ENCODE results near the gene IL11.
"Not testable (repeated sequence)": the region's sequence is repeated elsewhere in the genome, so short reads cannot be mapped to it uniquely, and the experiment has no call there.

The IL11 gene

DNA sequence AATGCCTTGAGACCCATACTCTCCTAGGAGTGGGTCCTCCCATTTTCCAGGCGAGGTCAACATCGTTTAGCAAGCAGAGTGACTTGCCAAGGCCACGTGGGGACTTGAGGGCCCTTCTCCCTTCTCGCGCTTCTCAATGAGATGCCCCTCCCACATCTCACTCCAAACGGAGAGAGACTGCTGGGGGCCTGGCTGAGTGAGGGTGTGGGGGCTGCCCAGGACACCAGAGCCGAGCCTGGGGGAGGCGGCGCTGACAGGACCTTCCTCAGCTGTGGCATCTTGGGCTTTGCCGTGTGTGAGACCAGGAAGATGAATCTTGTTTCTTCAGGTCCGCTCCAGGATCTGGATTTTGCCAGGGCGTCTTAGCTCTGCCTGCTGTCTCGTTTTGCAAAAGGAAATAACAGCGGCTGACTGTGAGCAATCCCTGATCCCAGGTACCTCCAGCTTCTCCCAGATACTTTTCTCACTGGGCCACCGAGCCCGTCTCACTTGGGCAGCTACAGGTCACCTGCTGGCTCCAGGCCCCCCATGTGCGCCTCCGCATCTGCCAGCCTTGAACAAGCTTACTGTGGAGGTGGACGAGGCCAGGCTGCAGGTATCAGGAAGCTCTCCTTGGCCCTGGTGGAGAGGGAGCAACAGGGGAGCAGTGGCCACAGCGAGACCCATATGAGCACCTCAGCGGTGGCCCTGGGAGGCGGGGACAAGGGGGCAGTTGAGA is 21.8 kb downstream of the IL11 start:
- no peak for DNase-seq

DNA sequence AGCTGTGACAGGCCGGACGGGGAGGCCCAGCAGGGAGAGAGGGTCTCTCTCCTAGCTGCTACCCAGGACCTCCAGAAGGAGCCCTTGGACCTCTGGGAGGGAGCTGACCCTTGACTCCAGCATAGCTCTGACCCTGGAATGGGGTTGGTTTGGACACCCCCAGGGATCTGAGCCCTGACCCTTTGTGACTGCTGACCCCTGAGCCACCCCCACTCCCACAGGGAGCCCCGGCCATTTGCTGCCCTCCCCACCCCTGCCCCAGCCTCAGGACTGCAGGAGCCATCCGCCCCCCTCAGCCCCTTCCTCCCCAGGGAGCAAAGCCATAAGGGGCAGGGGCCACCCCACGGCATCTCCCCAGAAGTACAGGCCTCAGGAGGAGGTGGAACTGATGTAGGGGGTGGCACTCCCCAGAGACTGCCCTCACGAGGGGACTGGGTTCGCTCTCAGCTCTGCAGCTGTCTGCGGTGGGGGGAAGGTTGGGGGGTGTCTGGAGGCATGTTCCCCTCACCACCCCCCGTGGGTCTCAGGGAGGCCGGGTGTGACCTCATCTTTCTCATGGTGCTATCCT is 22.7 kb downstream of the IL11 start:
- no peak for DNase-seq

DNA sequence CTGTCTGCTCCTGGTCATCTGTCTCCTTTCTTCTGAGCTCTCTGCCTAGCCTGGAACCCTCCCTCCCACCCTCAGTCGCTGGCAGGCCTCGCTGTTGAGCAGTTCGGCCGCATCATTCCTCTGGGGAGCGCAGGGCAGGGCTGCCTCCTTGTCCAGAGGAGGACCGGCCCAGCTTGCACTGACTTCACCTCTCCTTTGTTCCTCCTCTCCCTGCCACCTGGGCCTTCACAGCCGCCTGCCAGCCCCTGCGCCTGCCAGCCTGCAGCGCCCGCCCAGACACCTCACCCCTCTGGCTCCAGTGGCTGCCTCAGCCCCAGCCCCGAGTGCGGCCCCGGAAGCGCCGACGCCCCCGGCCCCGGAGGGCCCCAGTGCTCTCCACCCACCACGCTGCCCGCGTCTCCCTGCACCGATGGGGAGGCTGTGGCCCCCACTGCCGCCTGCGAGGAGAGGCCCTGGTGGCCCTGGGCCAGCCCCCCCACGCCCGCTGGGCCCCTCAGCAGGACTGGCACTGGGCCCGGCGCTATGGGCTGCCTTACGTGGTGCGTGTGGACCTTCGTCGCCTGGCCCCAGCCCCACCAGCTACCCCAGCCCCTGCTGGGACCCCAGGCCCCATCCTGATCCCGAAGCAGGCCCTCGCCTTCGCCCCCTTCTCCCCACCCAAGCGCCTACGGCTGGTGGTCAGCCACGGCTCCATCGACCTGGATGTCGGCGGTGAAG is 23.4 kb downstream of the IL11 start:
- no peak for DNase-seq

DNA sequence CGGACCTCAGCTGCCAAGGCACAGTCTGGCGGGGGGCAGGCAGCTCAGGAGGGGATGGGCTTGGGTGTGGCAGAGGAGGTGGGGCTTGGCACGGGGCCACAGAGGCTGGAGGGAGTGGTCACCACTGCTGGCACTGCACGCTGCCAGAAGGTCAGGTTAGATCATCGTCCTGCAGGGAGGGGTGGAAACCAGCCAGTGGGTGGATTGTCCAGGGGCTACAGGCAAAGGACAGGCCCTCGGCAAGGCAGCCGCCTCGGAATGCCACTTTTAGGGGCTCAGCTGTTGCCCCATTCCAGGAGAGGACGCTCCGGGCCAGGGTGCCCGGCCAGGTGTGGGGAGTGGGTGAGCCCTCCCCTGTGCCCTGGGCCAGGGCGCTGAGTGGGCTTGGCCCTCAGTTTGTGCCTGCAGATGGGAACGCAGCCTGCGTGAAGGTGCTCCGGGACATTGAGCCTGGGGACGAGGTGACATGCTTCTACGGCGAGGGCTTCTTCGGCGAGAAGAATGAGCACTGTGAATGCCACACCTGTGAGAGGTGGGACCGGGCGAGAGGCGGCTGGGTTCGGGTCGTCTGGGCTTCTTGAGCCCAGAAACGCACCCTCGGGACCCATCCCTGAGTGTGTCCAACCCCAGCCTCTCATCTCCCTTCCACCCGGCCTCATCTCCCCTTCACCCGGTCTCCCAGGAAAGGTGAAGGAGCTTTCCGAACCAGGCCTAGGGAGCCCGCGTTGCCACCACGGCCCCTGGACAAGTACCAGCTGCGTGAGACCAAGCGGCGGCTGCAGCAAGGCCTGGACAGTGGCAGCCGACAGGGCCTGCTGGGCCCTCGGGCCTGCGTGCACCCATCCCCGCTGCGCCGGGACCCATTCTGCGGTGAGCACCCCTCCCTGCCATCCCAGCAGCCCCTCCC is 24.2 kb downstream of the IL11 start:
- DNase-seq: no peak

DNA sequence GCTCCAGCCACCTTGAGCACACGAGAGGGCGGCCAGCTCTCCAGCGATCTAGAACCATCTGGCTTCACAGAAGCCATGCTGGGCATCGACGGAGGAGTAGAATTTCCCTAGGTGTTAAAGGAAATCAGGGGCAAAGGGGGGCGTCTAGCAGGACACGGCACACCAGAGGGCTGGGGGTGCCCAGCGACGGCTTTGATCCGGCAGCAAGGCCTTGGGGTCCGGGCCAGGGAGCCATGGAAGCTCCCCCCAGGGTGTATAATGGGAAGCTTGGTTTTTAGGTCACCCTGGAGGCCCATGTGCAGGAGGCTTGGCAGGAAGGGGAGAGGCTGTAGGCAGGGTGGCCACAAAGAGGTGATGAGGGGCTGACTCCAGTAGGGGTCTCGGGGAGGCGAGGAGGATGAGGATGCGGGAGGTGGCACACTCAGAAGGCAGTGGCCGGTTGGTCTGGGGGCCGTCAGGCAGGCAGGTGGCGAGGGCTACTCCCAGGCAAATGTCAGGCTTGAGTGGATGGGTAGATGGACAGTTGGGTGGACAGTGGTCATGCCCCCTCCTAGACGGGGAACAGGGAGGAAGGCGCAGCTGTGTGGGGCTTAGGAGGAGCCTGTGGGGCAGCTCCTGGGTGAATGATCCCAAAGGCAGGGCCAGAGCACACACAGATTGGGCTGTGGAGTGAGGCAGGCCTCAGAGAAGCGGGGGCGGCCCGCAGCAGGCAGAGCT is 25.0 kb downstream of the IL11 start:
- no peak for DNase-seq

DNA sequence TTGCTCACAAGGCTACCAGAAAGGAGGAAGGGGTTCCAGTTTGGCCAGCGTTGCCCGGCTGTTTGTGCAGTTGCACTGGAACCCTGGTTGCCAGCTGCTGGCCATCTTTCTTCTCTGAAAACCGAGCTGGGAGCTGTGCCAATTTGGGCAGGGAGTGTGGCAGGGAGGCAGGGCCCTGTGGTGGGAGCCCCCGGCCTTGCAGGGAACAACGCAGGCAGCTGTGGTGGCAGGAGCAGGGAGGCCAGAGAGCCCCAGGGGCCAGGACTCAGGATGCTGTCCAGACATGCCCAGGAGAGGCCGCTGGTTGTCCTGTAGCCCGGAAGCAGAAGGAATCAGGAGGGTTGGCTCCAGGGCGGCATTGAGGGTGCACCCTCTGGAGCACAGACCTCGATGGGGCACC is 25.8 kb downstream of the IL11 start:
- DNase-seq: no peak

DNA sequence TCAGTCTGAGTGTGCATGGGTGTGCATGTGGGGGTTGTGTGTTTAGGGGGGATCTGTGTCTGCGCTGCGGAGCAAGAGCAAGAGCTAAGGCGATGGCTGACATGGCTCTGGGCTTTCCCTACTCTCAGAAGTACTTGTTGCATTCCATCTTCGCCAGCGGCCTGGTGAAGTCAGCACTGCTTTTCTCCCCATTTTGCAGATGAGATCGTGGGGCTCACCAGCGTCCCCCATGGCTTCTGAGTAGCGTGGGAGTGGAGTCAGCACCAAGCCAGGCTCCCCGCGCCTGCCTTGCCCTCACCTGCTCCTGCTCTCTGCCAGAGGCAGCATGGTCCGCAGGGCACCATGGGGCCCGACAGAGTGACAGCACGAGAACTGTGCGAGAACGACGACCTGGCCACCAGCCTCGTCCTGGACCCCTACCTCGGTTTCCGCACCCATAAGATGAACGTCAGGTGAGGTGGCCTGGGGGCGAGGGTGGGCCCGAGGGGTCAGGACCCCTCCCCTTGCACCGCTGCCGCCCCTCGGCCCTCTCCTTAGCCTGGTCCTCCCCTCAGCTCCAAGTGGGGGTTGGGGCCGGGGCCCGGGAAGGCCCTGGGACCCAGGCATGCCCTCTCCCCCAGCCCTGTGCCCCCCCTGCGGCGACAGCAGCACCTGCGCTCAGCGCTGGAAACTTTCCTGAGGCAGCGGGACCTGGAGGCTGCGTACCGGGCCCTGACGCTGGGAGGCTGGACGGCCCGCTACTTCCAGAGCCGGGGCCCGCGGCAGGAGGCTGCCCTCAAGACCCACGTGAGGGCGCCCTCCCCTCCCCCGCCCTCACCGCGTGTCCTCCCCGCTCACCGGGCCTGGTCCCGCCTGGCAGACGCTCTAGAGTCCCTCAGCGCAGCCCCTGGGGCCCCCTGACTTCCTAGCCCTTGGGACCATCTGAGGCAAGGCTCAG is 28.4 kb downstream of the IL11 start:
- no peak for DNase-seq

DNA sequence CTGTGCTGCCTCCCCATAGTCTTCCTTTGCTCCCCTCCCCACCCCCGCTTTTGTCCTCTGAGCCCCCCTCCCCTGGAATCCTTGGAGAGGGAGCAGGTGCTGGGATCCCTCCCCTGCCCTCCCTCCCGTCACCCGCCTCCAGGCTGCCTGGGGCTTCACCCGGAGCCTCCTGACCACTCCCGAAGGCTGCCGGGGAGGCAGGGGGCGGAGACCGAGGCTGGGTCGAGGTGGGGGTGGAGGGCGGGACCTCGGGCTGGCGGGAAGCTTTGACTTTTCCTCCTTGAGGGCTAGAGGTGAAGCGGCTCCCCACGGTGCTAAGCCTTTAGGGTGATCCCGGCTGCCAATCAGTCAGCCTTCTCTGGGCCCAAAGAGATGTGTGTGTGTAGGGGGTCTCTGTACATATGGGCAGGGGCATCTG is 29.1 kb downstream of the IL11 start:
- peak; percentile 25 for DNase-seq

DNA sequence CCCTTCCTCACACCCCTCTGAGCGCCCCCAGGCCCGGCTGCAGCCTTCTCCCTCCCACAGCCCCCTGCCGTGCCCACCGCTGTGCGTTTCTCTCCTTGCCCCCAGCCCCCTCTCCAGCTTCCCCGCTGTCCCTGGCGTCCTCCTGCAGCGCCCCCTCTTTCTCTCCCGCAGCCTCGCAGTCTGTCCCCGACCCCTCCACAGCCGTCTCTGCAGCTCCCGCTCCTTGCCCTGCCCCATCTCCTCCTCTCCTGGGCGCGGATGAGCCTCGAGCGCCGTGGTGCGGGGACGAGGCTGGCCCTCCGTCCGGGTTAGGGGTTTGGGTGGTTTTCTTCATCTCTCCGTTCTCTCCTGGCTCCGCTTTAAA is 29.5 kb downstream of the IL11 start:
- DNase-seq: no peak

DNA sequence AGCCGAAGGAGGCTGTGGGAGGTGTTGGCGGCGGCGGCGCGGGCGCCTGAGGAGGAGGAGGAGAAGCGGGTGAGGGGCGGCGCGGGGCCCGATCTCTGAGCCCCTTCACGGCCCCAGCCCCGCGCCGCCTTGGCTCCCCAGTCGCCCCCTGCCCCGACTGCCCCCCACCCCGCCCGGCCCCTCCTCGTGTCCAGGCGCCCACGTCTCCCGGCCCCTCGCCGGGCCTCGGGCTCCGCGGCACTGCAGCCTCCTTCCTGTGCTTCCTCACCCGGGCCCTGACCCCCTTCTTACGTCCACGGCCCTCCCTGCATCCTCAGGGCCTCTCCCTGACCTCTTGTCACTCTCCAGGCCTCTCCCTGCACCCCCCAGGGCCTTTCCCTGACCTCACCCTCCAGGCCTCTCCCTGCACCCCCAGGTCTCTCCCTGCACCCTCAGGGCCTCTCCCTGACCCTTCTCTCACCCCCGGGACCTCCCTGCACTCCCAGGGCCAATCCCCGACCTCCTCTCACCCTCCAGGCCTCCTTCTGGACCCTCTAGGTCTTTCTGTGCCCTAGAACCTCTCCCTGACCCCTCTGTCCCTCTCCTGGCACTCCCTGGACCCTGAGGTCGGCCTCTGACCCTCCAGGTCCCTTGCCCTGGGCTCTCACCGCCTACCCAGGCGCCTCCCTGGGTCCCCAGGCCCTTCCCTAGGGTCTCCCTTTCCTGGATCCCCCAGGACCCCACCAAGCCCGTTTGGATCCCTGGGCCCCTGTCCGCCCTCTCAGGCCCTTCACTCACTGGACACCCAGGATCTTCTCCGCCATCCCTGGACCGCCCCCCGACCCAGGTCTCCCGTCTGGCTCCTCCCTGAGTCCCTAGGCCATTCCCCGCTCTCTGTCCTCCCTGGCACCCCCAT is 30.1 kb downstream of the IL11 start:
- peak; percentile 28 for DNase-seq

DNA sequence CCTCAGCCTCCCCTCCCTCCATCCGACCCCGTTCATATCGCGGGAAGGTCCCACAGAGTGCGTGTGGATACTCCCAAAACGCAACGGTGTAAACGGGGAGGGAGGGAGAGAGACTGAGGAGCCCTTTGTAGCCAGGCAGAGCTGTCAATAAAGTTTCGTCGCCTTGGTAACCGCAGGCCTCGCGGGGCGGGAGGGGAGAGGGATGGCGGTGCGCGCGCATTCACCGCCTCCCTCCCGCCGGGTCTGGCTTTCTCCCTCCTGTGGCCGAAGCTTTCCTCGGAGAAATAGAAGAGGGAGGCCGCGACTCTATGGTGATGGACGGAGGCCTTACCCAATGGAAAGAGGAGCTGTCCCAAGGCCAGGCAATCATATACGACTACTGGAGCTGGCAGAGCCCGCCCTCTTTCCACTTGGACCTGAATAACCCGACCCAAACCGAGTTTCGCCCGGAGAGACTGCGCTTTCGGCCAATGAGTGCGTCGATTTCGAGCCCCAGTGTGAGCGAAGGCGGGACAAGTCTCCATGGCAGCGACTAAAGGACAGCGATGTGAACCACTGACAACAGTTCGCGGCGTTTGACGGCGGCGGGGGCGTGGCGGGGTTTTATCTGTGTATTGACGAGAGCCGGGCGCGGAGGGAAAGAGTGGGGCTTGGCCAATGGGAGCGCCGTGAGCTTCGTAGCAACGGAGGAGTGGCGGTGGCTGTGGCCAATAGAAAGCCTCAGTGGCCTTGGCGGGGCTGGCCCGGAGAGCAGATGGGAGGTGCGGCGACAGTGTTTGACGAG is 31.0 kb downstream of the IL11 start, which contains the start of gene KMT5C:
Gene KMT5C, plus strand, starts transcription at position 772 of the 784 bp plus-strand sequence. CDS start 2,061 bp downstream, outside the sequence.
- peak; percentile 100 for DNase-seq

DNA sequence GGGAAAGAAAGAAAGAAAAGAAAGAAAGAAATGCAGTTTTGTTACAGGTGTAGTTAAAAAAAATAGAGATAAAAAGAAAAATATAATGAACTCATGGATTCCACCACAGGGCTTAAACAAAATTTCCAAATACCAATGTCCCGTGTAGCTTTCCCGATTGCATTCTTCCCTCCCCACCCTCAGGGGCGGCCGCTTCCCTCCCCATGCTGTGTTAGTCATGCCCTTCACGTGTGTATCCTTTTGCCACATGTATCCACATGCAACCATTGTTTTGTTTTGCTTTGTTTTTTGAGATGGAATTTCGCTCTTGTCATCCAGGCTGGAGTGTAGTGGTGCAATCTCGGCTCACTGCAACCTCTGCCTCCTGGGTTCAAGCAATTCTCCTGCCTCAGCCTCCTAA is 34.2 kb downstream of the IL11 start:
- DNase-seq: no peak

DNA sequence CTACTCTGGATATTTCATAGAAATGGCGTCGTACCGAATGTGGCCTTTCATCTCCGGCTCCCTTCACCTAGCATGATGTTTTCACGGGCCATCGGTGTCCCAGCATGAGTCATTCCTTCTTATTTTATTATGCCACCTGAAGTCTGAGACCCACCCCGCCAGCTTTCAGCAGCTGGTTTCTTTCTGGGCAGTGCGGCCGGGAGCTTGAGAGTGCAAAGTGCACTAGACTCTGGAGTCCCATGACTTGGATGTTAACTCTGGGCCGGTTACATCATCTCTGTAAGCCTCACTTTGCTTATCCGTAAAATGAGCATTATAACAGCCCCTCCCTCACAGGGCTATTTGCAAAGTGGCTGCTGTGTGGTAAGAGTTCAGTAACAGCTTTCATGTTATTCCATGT is 36.4 kb downstream of the IL11 start:
- no peak for DNase-seq

DNA sequence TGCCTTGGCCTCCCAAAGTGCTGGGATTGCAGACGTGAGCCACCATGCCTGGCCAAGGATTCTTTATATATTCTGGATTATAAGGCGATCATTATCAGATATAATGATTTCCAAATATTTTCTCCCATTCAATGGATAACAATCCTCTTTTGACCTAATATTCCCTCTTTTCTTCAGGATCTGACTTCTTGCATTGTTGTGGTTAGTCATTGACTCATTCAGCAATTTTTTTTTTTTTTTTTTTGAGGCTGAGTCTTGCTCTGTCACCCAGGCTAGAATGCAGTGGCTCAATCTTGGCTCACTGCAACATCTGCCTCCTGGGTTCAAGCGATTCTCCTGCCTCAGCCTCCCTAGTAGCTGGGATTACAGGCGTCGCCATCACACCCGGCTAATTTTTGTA is 40.5 kb downstream of the IL11 start:
- DNase-seq: not testable (repeated sequence)

DNA sequence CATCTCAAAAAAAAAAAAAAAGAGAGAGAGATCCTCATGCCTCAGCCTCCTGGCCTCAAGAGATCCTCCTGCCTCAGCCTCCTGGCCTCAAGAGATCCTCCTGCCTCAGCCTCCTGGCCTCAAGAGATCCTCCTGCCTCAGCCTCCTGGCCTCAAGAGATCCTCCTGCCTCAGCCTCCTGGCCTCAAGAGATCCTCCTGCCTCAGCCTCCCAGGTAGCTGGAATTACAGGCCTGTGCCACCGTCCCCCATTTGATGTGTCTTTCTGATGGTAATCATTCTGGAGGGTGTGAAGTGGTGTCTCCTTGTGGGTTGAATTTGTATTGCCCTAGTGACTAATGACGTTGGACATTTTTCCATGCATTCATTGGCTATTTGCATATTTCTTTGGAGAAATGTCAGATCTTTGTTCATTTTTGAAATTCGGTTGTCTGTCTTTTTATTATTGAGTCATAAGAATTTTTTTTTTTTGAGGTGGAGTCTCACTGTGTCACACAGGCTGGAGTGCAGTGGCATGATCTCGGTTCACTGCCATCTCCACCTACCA is 41.4 kb downstream of the IL11 start:
- DNase-seq: not testable (repeated sequence)

DNA sequence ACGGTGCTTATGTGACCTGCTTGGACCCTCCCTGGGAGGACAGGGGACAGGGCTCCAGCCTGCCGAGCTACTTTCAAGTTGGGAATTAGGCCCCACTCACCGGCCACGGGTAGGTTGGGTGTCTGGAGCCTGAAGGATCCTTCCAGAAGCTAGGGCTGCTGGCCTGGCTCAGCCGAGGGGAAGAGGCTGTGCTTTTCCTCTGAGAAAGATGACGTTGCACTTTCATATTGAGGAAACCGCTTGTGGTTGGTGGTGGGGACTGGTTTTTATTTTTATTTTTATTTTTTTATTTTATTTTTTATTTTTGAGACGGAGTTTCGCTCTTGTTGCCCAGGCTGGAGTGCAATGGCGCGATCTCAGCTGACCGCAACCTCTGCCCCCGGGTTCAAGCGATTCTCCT is 45.1 kb downstream of the IL11 start, which contains the start of gene TMEM150B:
Gene TMEM150B, minus strand, starts transcription at position 170 of the 400 bp plus-strand sequence. CDS start 4,305 bp downstream, outside the sequence.
- DNase-seq: no peak

DNA sequence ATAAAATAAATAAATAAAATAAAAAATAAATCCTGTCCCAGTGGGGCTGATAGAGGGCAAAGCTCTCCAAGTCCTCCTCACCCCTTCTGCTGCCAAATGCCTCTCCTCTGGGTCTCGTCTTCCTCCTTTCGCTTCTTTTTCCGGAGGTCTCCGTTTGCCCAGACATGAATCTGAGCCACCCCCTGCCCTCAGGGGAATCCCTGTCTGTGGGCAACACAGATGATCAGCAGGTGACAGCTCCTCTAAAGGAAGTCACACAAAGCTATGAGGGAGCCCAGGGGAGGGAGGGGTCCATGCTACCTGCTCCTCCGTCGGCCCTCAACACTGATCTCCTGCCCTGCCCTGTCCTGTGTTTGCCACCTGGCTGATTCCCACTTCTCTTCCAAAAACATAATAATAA is 45.6 kb downstream of the IL11 start:
- no peak for DNase-seq

DNA sequence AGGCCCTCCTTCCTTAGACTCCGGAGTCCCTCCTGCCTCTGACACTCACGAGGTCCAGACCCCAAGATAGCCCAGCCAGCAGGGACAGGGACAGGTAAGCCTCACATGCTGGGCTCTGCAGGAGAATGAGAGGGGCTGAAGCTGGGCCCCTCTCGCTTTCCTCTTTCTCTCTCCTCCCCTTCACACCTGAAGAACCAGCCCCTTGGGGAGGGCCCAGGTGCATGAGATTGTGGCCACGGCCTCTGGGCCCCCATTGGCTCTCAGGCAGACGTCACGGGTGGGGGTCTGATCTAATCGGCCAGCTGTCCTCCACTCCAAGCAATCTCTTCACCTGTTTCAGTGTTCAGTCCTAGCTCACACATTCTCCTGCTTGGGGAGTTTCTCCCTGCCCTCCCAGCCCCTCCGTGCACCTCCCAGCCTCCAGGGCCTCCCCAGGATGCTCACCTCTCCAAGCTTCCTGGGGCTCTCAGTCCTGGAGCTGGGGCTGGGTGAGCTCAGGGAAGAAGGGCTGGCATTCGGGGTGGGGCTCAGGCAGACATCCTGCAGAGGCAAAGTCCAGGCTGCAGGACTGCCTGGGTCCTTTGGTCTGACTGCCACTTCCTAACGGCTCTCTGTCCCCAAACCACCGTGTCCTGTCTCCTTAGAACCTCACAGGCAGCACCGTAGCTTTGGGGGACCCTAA is 47.9 kb downstream of the IL11 start:
- no peak for DNase-seq
